Peyer's patch (tissue), 4 donors: ENCODE measurements around the gene SPATS2.

Experiments
- POLR2A ChIP-seq, 2 donors: fragments of 450-650 bp; IDR thresholded peaks; one replicate each; pipeline ENCODE4 v1.5.1; 2017; ENCODE audit warnings: antibody characterized with exemption in 2 of 2, mild to moderate bottlenecking in 2 of 2, moderate library complexity in 2 of 2
- TF ChIP-seq, protein P1 (sequence below), 6 experiments: fragments of 450-650 bp in 4 of 6; fragments of 200-600 bp in 2 of 6; sonication (generic) in 1 of 6; IDR thresholded peaks; one replicate each; pipeline ENCODE4 v1.5.1; 2017 to 2019; ENCODE audit warnings: antibody characterized with exemption in 6 of 6, mild to moderate bottlenecking in 3 of 6, moderate library complexity in 1 of 6

DNA sequence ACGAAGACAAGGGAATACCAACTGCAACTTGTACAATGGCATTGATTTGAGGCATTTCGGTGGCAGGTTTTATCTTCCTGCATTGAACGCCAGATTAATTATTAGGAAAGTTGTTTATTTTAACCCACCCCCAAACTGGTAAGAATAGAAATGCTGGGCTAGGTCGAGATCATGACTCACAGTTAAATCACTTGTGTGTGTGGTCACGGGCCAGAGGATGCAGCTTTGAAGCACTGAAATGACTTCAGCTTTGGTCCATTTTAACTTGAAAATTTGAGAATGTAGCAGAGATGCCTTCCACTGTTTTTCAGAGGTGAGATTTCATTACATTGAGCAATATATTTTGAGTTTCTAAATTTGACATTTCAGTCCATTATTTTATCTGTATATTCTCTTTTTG, 148.0 kb downstream of the SPATS2 start:
- TF ChIP-seq, protein P1, sequence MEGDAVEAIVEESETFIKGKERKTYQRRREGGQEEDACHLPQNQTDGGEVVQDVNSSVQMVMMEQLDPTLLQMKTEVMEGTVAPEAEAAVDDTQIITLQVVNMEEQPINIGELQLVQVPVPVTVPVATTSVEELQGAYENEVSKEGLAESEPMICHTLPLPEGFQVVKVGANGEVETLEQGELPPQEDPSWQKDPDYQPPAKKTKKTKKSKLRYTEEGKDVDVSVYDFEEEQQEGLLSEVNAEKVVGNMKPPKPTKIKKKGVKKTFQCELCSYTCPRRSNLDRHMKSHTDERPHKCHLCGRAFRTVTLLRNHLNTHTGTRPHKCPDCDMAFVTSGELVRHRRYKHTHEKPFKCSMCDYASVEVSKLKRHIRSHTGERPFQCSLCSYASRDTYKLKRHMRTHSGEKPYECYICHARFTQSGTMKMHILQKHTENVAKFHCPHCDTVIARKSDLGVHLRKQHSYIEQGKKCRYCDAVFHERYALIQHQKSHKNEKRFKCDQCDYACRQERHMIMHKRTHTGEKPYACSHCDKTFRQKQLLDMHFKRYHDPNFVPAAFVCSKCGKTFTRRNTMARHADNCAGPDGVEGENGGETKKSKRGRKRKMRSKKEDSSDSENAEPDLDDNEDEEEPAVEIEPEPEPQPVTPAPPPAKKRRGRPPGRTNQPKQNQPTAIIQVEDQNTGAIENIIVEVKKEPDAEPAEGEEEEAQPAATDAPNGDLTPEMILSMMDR (IDR thresholded peaks at IDR 0.05) = no peak
- no peak for TF ChIP-seq POLR2A (IDR thresholded peaks at IDR 0.05)
